Measurements from ENCODE around the gene BRF1.
A peak's percentile ranks its signal among the peaks of the same experiment; 100 is the strongest.
"Not testable (repeated sequence)": the region's sequence is repeated elsewhere in the genome, so short reads cannot be mapped to it uniquely, and the experiment has no call there.

Gene BRF1

GRCh38 chr14:105332350-105332874 is 31.6 kb upstream of the BRF1 start:
- no peak for DNase-seq

DNA sequence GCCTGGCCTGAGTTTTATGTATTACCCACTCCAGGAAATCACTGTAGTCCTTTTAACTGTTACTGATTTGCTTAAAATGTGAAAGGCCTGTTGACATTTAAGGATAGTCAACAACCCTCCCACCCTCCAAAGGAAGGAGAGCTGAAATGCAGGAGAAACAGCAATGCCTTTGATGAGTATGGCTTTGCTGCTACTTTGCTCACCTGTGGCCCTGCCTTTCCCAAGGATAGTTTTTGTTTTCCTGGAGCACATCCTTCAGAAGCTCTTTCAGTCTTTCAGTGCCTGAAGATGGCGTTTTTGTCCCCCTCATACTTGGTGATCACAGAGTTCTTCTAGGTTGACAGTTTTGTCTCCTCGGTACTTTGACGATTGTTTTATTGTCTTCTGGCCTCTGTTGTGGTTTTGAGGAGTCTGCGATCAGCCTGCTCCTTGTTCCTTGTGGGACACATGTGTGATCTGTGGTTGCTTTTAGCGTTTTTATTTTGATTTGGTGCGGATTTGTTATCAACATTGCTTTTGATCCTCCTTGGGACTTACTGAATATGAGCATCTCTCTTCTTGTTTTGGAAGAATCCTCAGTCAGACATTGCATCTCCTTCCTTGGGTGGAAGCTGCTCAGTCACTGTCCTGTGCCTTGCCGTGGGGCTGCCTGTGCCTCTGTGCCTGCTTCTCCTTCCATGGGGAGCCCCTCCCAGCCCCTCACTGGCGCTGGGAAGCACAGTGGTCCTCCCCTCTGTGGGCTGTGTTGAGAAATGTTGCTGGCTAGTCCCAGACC is 31.0 kb upstream of the BRF1 start:
- no peak for DNase-seq

DNA sequence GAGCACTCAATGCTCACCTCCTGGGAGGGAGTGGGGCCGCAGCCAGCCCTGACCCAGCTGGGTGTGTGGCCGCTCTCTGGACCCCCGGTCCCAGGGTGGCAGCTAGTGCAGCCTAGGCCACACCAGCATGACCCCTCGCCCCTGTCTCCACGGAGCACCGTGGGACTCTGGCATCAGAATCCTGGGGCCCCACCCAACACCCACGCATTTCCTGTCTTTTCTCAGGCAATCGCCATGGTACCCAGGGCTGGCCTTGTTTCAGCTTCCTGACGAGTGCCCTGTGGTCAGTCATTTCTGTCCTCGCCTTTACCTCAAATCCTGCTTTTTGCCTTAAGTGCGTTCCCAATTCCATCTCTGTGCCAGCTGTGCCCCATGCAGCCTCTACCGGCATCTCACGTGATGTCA is 29.7 kb upstream of the BRF1 start:
- DNase-seq = no peak

DNA sequence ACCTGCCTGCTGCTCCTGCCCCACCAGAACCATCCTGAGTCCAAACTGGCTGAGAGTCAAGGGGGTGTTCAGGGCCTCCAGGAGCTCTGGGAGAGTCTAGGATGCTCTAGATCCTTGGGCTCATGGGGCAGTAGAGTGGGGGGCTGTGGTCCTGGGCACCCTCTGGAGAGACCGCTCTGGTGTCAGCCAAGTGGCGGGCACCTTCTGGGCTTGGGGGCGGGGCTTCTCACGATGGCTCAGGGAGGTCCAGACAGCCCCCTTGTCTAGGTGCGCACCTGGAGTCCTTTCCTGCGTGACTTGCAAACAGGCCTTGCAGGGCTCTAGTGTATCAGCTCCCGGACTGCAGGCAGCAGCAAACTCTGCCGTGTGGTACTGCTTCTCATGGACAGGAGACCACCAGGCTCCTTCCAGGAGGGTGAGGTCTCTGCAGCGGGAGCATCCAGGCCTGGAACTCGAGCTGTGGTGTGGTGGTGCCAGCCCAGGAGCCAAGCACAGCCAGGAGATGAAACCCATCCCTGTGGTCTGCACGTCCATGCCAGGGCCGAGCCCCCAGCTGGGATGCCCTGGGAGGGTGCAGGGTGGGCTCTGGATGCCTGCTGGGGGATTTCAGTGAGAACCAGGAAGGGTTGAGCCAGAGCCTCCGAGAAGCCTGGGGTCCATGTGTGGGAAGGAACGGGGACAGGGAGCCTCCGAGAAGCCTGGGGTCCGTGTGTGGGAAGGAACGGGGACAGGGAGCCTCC is 28.8 kb upstream of the BRF1 start:
- DNase-seq = no peak

- no peak for DNase-seq
These were observed 28.0 kb upstream of the BRF1 start for GRCh38 chr14:105328678-105329390.

DNA sequence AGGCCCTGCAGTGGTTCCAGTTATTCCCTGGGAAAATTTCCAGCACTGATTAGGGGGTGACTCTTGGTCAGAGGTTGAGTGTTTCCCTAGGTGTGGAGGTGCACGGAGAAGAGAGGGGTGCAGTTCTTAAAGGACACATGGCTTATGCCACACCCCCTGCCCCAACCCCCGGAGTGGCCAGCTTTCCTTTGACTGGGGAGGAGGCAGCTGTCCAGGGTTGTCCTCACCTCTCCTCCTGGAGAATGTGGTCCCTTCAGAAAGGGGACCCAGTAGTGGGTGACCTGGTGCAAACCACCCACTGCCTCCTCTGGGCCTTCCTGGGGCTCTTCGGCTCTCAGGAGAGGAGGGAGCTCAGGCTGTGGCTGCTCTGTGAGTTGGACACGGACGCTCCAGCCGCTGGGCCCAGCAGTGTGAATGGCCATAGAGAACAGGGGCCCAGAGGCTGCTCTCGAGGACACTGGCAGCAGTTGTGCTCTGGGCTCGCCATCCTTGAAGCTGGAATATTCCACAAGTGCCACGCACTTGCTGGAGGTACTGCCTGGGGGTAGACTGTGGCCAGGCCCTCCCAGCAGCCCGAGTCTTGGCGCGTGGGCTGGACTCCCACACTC is 27.4 kb upstream of the BRF1 start:
- DNase-seq = no peak

GRCh38 chr14:105327695-105328045 is 26.9 kb upstream of the BRF1 start:
- not testable (repeated sequence) for DNase-seq

GRCh38 chr14:105326891-105327694 is 26.3 kb upstream of the BRF1 start:
- no peak for DNase-seq

DNA sequence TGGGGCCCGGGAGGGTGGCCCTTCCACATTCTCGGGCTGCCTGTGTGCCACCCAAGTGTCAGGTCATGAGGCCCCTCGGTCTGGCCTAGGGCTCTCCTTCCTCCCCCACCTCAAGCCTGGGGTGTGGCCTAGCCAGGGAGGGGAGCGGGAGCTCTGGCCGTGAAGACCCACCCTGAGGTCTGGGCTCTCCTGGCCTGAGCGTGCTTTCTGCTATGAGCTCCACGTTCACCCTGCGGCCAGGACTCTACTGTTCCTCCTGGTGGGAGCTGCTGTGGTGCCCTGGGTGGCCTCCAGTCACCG is 25.7 kb upstream of the BRF1 start:
- no peak for DNase-seq

DNA sequence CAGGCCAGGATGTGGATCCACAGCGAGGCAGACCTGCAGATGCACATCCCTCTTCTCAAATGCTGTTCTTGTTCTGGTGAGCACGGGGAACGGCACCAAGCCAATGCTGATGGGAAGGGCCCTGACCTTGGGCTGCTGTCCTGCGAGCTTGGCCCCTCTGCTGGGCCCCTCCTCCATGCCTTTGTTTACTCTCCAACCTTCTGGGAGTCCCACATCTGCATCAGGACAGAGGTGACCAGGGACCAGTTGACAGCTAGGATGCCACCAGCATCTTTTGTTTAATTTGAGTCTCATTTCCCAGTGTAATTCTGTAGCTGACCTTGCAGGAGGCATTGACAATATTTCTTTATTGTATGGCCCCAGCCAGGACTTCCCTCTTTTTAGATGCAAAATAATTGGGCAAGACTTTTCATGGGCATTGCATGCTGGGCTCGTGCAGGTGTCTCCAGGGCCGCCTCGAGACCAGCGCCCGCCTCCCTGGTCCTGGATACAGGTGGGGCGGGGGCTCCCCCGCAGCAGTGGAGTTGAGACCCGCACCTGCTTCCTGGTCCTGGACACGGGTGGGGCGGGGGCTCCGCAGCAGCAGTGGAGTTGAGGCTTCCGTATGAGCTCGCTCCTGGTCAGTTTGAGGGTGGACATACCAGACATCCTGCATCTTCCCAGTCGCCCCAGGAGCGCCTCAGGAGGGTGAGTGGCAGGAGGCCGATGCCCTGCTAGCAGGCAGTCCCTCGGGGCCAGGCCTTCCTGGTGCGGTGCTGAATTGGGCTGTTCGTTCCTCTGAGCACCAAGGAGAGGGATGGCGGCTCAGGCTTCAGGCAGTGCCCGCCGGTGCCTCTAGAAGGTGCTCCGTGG is 25.1 kb upstream of the BRF1 start:
- no peak for DNase-seq

- no peak for DNase-seq
These were observed 24.5 kb upstream of the BRF1 start for GRCh38 chr14:105325303-105325702.

DNA sequence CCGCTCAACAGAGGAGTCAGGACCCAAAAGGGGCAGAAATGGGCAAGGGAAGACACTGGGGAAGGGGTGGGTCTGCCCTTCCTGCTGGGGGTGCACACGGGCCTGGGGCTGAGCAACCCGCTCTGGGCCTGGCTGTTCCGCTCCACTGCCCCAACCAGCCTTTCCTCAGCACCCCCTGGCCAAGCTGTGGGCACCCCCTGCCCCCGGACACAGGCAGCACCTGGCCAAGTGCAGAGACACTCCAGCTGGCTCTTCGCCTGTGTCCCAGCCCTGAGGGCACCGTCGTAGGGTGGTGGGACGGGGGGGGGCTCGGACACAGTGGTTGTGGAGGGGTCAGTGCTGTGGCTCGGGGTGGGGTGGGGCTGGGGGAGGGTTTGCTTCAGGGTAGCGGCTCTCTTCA is 24.1 kb upstream of the BRF1 start:
- no peak for DNase-seq

DNA sequence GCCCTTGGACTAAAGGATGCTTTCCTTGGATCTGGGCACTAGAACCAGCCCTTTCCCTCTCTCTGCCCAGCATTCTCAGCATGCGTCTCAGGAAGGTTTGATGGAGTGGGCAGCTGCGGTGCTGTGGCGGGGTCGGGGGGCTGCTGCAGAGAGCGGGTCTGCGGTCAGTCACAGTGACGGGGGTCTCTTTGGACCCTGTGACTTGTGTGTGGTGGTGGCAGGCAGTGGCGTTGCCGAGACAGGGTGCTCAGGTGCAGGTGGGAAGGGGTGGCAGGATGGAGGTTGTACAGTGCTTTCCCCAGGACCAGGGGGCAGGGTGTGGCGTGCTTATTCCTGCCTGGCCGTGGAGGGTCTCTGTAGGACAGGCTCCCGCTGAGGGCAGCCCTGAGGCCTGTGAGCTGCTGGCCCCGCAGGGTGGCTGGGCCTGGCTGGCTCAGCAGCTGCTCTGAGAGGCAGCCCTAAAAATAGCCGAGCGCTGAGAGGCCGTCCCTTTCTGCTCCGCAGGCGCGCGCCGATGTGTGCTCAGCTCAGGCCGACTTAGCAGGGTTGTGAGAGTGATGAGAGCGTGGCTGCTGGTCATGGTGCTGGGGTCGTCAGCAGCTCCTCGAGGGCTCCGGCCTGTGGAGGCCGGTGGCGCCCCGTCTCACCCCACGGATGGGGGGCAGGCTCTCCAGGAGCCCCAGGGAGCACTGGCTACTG is 23.4 kb upstream of the BRF1 start:
- DNase-seq = no peak

DNA sequence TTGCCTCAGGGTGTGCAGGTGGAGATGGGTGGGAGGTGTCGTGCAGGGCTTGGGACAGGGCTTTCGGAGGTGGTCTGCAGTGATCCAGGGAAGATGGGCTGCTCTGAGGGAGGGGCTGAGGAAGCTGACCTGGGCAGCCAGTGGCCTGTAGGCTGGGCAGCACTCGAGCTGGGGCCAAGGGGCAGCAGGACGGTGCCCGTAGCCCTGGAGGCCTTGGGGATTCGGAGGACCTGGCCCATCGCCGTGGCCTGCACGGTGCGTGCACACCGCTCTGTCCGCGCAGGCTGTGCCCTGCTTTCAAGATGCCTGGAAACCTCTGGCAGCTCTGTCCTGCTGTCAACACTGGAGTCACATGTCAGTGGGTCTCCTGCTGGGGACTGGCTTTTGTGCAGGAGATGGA is 22.9 kb upstream of the BRF1 start:
- no peak for DNase-seq

DNA sequence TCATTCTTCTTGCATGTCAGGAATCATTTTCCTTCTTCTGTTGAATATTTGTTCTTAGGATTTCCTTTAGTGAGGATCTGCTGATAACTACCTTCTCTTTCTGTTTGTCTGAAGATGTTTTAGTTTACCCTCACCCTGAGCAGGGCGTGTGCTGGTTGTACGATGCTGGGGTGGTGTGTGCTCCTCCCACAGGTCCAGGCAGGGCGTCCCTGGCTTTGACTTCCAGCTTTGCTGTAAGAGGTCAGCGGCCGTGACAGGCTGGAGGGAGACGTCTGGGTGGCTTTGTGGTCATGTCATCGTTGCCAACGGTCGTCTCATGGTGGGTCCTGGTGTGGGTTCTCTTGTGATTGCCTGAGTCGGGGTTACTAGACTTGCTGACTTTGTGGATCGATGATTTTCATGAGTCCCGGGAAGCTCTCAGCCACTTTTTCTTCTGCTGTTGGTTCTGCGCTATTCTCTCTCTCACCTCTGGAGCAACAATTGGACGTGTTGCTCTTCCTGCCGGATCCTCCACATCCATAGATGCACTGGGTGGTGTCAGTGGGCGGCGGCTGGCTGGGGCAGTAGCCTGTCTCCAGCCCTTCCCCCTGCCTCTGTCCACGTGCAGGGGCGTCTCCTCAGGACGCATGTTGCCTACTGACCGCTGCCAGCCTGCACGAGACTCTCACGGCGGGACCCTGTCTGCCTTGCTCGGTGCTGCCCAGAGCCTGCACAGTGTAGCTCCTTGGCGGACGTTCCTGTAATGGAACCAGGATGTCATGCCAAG is 22.2 kb upstream of the BRF1 start:
- DNase-seq = no peak

DNA sequence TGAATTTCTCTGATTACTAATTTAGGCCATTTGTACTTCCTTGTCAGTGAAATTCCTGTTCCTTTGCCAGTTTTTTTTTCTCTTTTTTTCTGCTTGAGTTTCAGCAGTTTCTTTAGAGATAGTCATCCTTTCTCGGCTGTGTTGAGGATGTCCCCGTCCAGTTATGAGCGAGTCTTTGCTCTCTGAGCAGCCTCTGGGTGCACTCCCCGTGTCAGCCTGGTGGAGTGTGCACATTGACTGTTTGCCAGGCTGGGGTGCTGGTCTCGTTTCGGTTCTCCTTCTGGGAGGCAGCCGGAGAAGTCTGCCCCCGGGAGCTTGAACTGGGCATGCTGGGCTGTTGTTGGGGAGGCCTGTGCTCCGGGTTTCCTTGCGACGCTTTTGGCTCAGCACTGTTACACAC is 16.7 kb upstream of the BRF1 start:
- DNase-seq = no peak

- no peak for DNase-seq
These were observed 16.2 kb upstream of the BRF1 start for GRCh38 chr14:105316968-105317510.

GRCh38 chr14:105316577-105316941 is 15.8 kb upstream of the BRF1 start:
- no peak for DNase-seq

DNA sequence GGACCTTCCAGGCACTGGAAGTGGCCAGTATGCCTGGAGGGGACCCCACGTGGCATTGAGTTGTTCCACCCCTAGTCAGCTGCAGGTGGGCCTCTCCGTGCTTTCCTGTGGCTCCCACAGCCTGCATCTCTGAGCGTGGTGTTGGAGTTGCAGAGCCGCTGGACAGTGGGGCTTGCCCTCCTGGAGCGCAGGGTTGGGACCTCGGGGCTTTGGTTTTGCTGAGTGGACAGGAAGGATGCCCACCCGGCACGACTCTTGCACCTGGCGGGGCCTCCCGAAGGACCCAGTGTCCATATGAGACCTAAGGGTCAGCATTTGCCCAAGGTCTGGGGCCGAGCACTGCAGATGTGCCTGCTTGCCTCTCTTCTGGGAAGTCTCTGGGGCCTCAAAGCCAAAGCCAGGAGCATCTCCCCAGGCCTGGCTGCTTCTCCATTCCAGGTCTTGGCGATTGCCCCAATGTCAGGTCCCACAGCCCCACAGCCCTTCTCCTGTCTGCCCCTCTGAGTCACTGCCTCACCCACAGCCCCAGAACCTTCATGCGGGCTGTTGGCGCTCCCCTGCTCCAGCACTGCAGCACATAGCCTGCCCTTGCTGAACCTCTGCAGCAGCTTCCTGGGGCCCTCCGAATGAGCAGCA is 15.3 kb upstream of the BRF1 start:
- DNase-seq = peak; percentile 34
